ENCODE results near the gene DCAF5. TPM values are rescaled to one million over a fixed set of nuclear protein-coding genes. Genes with fewer than 3 reads are reported as not detected.

The DCAF5 gene
- total RNA-seq, 1 donor from 2014 or later, result 14.5 TPM

- no peak overlapping the region for H3K4me3 ChIP-seq (ENCODE audit: low read depth, low read length)
- no peak for TF ChIP-seq CTCF (conservative IDR thresholded peaks at IDR 0.05; ENCODE audit: low read depth, low read length)
- no peak for DNase-seq (ENCODE audit: low read depth)
These were observed 135.2 kb downstream of the DCAF5 start for GRCh38 chr14:69017706-69018105.

- no peak for TF ChIP-seq CTCF (conservative IDR thresholded peaks at IDR 0.05; ENCODE audit: low read depth, low read length)
- H3K4me3 ChIP-seq (ENCODE audit: low read depth, low read length), result no peak overlapping the region
- DNase-seq (ENCODE audit: low read depth), result no peak
These were observed 138.1 kb downstream of the DCAF5 start for GRCh38 chr14:69014829-69015259.

GRCh38 chr14:69013943-69014782 lies 138.8 kb downstream of the DCAF5 start:
- no peak for DNase-seq (ENCODE audit: low read depth)

GRCh38 chr14:69012256-69012953 lies 140.5 kb downstream of the DCAF5 start:
- no peak overlapping the region for H3K4me3 ChIP-seq (ENCODE audit: low read depth, low read length)
- TF ChIP-seq CTCF (conservative IDR thresholded peaks at IDR 0.05; ENCODE audit: low read depth, low read length), result no peak
- DNase-seq (ENCODE audit: low read depth), result no peak

More at GRCh38 chr14:69013943-69014782, 138.8 kb downstream of the DCAF5 start:
- no peak for TF ChIP-seq CTCF (conservative IDR thresholded peaks at IDR 0.05; ENCODE audit: low read depth, low read length)
- no peak overlapping the region for H3K4me3 ChIP-seq (ENCODE audit: low read depth, low read length)

GRCh38 chr14:69010648-69011047 lies 142.3 kb downstream of the DCAF5 start:
- no peak overlapping the region for H3K4me3 ChIP-seq (ENCODE audit: low read depth, low read length)
- DNase-seq (ENCODE audit: low read depth), result no peak
- TF ChIP-seq CTCF (conservative IDR thresholded peaks at IDR 0.05; ENCODE audit: low read depth, low read length), result no peak

- TF ChIP-seq CTCF (conservative IDR thresholded peaks at IDR 0.05; ENCODE audit: low read depth, low read length), result no peak
- no peak overlapping the region for H3K4me3 ChIP-seq (ENCODE audit: low read depth, low read length)
- DNase-seq (ENCODE audit: low read depth), result no peak
These were observed 144.5 kb downstream of the DCAF5 start for GRCh38 chr14:69008421-69008884.

All from epithelial cell of proximal tubule (primary cell).